Measurements from ENCODE around the gene SH3GLB2. TPM values are rescaled to one million over a fixed set of nuclear protein-coding genes. Genes with fewer than 3 reads are reported as not detected.

The SH3GLB2 gene
- total and polyA plus RNA-seq, 2 donors from 2014 or later, result 118 to 128 TPM

- DNase-seq (no peak), FAIRE-seq (no peak)
- intact Hi-C loops (cut with DNase I), result no loop called here
Observed at GRCh38 chr9:129071526-129072126, 43.5 kb upstream of the SH3GLB2 start.

GRCh38 chr9:129070696-129071525 is 42.8 kb upstream of the SH3GLB2 start:
- intact Hi-C loops (cut with DNase I), result no loop called here
- FAIRE-seq, result no peak
- Histone ChIP-seq H3K9ac (ENCODE audit: low read length in 3 of 3) (no peak overlapping the region), H3K27me3 (ENCODE audit: control insufficient read depth, insufficient read depth, low read length) (no peaks in the 10 kb centered on the region), H3K36me3 (ENCODE audit: control insufficient read depth in 2 of 3, insufficient read depth in 3 of 3, low read length in 3 of 3) (peaks cover 0 to 18% (median 0%) of the 10 kb centered on the region in 3 donors), H3K4me1 (ENCODE audit: control insufficient read depth in 2 of 3, insufficient read depth in 2 of 3, low read depth in 1 of 3, low read length in 3 of 3) (peaks cover 0 to 2% (median 0%) of the 10 kb centered on the region in 3 donors), H3K9me3 (ENCODE audit: control insufficient read depth in 2 of 3, insufficient read depth in 1 of 3, low read length in 3 of 3) (no peaks in the 10 kb centered on the region), H3K27ac (ENCODE audit: low read depth in 2 of 2, low read length in 2 of 2) (no peak overlapping the region), H3K4me3 (ENCODE audit: low read length in 3 of 3) (no peak overlapping the region)
- TF ChIP-seq CTCF (IDR thresholded peaks at IDR 0.05; ENCODE audit: borderline replicate concordance, extremely low read depth, insufficient read depth), result no peak
- no peak for DNase-seq

More at GRCh38 chr9:129071526-129072126, 43.5 kb upstream of the SH3GLB2 start:
- Histone ChIP-seq H3K4me1 (ENCODE audit: control insufficient read depth in 2 of 3, insufficient read depth in 2 of 3, low read depth in 1 of 3, low read length in 3 of 3) (peaks cover 0 to 2% (median 0%) of the 10 kb centered on the region in 3 donors), H3K27ac (ENCODE audit: low read depth in 2 of 2, low read length in 2 of 2) (no peak overlapping the region), H3K36me3 (ENCODE audit: control insufficient read depth in 2 of 3, insufficient read depth in 3 of 3, low read length in 3 of 3) (peaks cover 0 to 18% (median 0%) of the 10 kb centered on the region in 3 donors), H3K4me3 (ENCODE audit: low read length in 3 of 3) (no peak overlapping the region), H3K9me3 (ENCODE audit: control insufficient read depth in 2 of 3, insufficient read depth in 1 of 3, low read length in 3 of 3) (no peaks in the 10 kb centered on the region), H3K9ac (ENCODE audit: low read length in 3 of 3) (no peak overlapping the region), H3K27me3 (ENCODE audit: control insufficient read depth, insufficient read depth, low read length) (no peaks in the 10 kb centered on the region)
- no peak for TF ChIP-seq CTCF (IDR thresholded peaks at IDR 0.05; ENCODE audit: borderline replicate concordance, extremely low read depth, insufficient read depth)

- no peak overlapping the region for H3K9ac ChIP-seq (ENCODE audit: low read length in 3 of 3)
- H3K4me3 ChIP-seq (ENCODE audit: low read length in 3 of 3), result no peak overlapping the region
- DNase-seq (no peak), FAIRE-seq (no peak)
- H3K27ac ChIP-seq (ENCODE audit: low read depth in 2 of 2, low read length in 2 of 2), result peak overlapping the region in 1 of 2 donors; percentile 57
- intact Hi-C loops (cut with DNase I), result no loop called here
- H3K36me3 ChIP-seq (ENCODE audit: control insufficient read depth in 2 of 3, insufficient read depth in 3 of 3, low read length in 3 of 3), result peaks cover 0 to 18% (median 0%) of the 10 kb centered on the region in 3 donors
- no peaks in the 10 kb centered on the region for H3K27me3 ChIP-seq (ENCODE audit: control insufficient read depth, insufficient read depth, low read length)
- H3K9me3 ChIP-seq (ENCODE audit: control insufficient read depth in 2 of 3, insufficient read depth in 1 of 3, low read length in 3 of 3), result no peaks in the 10 kb centered on the region
- H3K4me1 ChIP-seq (ENCODE audit: control insufficient read depth in 2 of 3, insufficient read depth in 2 of 3, low read depth in 1 of 3, low read length in 3 of 3), result peaks cover 0 to 2% (median 0%) of the 10 kb centered on the region in 3 donors
- TF ChIP-seq CTCF (IDR thresholded peaks at IDR 0.05; ENCODE audit: borderline replicate concordance, extremely low read depth, insufficient read depth), result no peak
Observed at GRCh38 chr9:129069862-129070641, 41.9 kb upstream of the SH3GLB2 start.

Data from kidney (tissue), 14 donors.